Esophagus muscularis mucosa (tissue), 4 donors: ENCODE data around the gene PAFAH1B2. TPM values are rescaled to one million over a fixed set of nuclear protein-coding genes. Genes with fewer than 3 reads are reported as not detected.

Source experiments
- DNase-seq: peaks from one replicate; pipeline ENCODE4 v3.0.0-alpha.2; 2017; ENCODE audit errors: extremely low spot score
- H3K27ac ChIP-seq, 4 donors: fragments of 200-600 bp; sonication (generic); replicated peaks in 1 of 4; 1 replicate in 3 of 4; 2 replicates in 1 of 4; pipeline ENCODE4 v1.5.1; 2016 to 2019; ENCODE audit warnings: mild to moderate bottlenecking in 1 of 4
- H3K27me3 ChIP-seq, 4 donors: fragments of 200-600 bp; sonication (generic); one replicate each; pipeline versions ENCODE4 v1.5.1 to v1.6.0; 2016 to 2019
- H3K36me3 ChIP-seq, 4 donors: fragments of 200-600 bp; sonication (generic); one replicate each; pipeline ENCODE4 v1.5.1; 2016 to 2019
- H3K4me1 ChIP-seq, 4 donors: fragments of 200-600 bp; sonication (generic); one replicate each; pipeline ENCODE4 v1.5.1; 2016 to 2019
- H3K4me3 ChIP-seq, 4 donors: fragments of 200-600 bp; sonication (generic); 1 replicate in 2 of 4; 2 replicates in 2 of 4; pipeline ENCODE4 v1.5.1; 2016 to 2019; ENCODE audit warnings: mild to moderate bottlenecking in 4 of 4, moderate library complexity in 1 of 4
- H3K9me3 ChIP-seq, 4 donors: fragments of 200-600 bp; sonication (generic); 1 replicate in 3 of 4; 2 replicates in 1 of 4; pipeline ENCODE4 v1.5.1; 2016 to 2019
- EP300 ChIP-seq: sonication (generic); formaldehyde crosslinking; IDR thresholded peaks from one replicate; pipeline ENCODE4 v1.6.1; 2017; ENCODE audit warnings: antibody characterized with exemption
- POLR2A ChIP-seq: fragments of 450-650 bp; IDR thresholded peaks from one replicate; pipeline ENCODE4 v1.6.1; 2017; ENCODE audit warnings: antibody characterized with exemption, moderate library complexity, mild to moderate bottlenecking, low read depth
- POLR2AphosphoS5 ChIP-seq, 2 donors: sonication (generic); formaldehyde crosslinking; IDR thresholded peaks; one replicate each; pipeline ENCODE4 v1.6.1; 2017; ENCODE audit warnings: antibody characterized with exemption in 2 of 2
- WGBS: methylation state at CpG from one replicate; pipeline ENCODE4 v1.1.5; 2018; 5-methylcytosine and 5-hydroxymethylcytosine counted together
- intact Hi-C: fragments of 100-400 bp; cut with DNase I; formaldehyde crosslinking; loops from one replicate; pipeline ENCODE4 v1.15.1; 2023
- total RNA-seq, 4 donors: library from RNA; depleted of rRNA; stranded (reverse); fragments of >200 nt; gene quantifications; one replicate each; pipeline versions ENCODE4 v1.1.0 to v1.2.1, GENCODE V29; 2016
- TF ChIP-seq, protein P1 (sequence below), 3 experiments: fragments of 200-600 bp in 2 of 3; fragments of 450-650 bp in 1 of 3; sonication (generic) in 2 of 3; IDR thresholded peaks; one replicate each; pipeline ENCODE4 v1.5.1; 2017 to 2019; ENCODE audit warnings: antibody characterized with exemption in 3 of 3, mild to moderate bottlenecking in 2 of 3, moderate library complexity in 1 of 3

PAFAH1B2 gene
- total RNA-seq, 4 donors from 2014 or later = 40.3 to 63.0 (median 47.4) TPM

DNA sequence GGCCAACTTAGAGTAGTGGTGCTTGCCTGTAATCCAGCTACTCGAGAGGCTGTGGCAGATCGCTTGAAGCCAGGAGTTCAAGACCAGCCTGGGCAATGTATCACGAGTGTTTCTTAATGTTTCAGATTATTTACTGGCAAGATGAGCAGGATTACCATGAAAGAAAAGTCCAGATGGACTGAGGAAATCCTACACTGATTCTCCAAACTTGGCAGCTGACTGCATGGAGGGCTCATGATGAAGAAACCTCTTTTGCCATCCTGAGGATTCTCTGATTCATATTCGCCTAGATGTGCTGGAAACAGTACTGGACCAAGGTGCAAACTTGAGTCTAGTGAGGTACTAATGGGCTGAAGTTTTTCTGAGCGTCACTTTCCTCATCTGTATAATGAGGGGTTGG lies 31.7 kb downstream of the PAFAH1B2 start:
- intact Hi-C loops = no loop called here
- Histone ChIP-seq H3K9me3 (no peaks in the 10 kb centered on the region), H3K27me3 (no peaks in the 10 kb centered on the region), H3K36me3 (peaks cover 0 to 10% (median 4%) of the 10 kb centered on the region in 4 donors), H3K4me3 (no peak overlapping the region), H3K27ac (peak overlapping the region in 3 of 4 donors; percentile 9 to 54 (median 16)), H3K4me1 (peaks cover 31 to 63% (median 44%) of the 10 kb centered on the region in 4 donors)
- TF ChIP-seq POLR2AphosphoS5 (IDR thresholded peaks at IDR 0.05) = no peak
- WGBS = 79% methylated on average over 5 of the region's 5 CpGs
- DNase-seq = no peak

DNA sequence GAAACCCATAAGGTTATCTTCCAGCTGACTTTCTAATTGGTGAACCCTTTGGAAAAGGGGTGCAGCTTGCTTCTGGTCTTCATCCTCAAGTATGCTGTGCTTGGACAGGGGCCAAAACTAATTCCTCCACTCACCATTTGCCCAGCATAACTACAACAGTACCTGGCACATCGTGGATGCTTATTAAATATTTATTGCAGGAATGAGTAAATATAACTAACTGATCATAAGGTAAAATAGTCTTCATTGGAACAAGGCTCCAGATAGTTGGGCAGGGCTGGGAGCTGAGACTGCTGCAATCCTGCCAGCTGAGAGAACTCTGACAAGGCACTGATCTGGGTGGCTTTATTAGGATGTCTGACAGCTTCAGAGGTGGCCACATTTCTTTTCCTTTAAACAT lies 32.1 kb downstream of the PAFAH1B2 start:
- intact Hi-C loops = no loop called here
- 44% methylated on average over 1 of the region's 1 CpG for WGBS
- no peaks in the 10 kb centered on the region for H3K9me3 ChIP-seq
- peak overlapping the region in 3 of 4 donors; percentile 9 to 54 (median 16) for H3K27ac ChIP-seq
- peaks cover 0 to 9% (median 4%) of the 10 kb centered on the region in 4 donors for H3K36me3 ChIP-seq
- no peaks in the 10 kb centered on the region for H3K27me3 ChIP-seq
- no peak for DNase-seq
- H3K4me3 ChIP-seq = no peak overlapping the region
- TF ChIP-seq EP300 (no peak), POLR2A (no peak), POLR2AphosphoS5 (IDR thresholded peaks at IDR 0.05) (no peak)
- TF ChIP-seq, protein P1, sequence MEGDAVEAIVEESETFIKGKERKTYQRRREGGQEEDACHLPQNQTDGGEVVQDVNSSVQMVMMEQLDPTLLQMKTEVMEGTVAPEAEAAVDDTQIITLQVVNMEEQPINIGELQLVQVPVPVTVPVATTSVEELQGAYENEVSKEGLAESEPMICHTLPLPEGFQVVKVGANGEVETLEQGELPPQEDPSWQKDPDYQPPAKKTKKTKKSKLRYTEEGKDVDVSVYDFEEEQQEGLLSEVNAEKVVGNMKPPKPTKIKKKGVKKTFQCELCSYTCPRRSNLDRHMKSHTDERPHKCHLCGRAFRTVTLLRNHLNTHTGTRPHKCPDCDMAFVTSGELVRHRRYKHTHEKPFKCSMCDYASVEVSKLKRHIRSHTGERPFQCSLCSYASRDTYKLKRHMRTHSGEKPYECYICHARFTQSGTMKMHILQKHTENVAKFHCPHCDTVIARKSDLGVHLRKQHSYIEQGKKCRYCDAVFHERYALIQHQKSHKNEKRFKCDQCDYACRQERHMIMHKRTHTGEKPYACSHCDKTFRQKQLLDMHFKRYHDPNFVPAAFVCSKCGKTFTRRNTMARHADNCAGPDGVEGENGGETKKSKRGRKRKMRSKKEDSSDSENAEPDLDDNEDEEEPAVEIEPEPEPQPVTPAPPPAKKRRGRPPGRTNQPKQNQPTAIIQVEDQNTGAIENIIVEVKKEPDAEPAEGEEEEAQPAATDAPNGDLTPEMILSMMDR (IDR thresholded peaks at IDR 0.05) = no peak
- H3K4me1 ChIP-seq = peaks cover 35 to 63% (median 48%) of the 10 kb centered on the region in 4 donors

DNA sequence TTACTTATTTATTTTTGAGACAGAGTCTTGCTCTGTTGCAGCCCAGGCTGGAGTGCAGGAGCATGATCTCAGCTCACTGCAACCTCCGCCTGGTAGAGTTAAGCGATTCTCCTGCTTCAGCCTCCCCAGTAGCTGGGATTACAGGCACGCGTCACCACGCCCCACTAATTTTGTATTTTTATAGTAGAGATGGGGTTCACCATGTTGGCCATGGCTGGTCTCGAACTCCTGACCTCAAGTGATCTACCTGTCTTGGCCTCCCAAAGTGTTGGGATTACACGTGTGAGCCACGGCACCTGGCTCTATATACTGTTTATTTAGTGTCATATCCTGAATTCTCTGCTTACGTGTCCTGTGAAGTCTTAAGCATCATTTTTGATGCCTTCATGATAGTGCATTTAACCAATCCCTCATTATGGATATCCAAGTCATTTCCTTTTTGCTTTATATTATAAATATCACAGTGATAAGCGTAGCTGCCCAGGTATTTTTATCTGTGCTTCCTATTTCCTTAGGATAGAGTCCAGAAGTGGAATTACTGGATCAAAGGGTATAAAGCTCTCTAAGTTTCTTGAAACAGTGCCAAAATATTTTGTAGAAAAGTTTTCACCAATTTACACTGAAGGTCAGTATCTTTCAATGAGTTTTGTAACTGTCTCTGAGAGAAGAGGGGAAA lies 33.6 kb downstream of the PAFAH1B2 start:
- Histone ChIP-seq H3K4me3 (peak overlapping the region; percentile 72 to 92 (median 82)), H3K36me3 (peaks cover 2 to 14% (median 10%) of the 10 kb centered on the region in 4 donors), H3K4me1 (peaks cover 41 to 63% (median 49%) of the 10 kb centered on the region in 4 donors), H3K27me3 (no peaks in the 10 kb centered on the region), H3K9me3 (no peaks in the 10 kb centered on the region), H3K27ac (peak overlapping the region; percentile 93 to 96 (median 94))
- intact Hi-C loops = no loop called here
- no peak for TF ChIP-seq POLR2AphosphoS5 (IDR thresholded peaks at IDR 0.05)
- TF ChIP-seq EP300 = no peak
- no peak for TF ChIP-seq POLR2A
- TF ChIP-seq, protein P1 (IDR thresholded peaks at IDR 0.05) = no peak
- no peak for DNase-seq
- WGBS = 83% methylated on average over 10 of the region's 10 CpGs

DNA sequence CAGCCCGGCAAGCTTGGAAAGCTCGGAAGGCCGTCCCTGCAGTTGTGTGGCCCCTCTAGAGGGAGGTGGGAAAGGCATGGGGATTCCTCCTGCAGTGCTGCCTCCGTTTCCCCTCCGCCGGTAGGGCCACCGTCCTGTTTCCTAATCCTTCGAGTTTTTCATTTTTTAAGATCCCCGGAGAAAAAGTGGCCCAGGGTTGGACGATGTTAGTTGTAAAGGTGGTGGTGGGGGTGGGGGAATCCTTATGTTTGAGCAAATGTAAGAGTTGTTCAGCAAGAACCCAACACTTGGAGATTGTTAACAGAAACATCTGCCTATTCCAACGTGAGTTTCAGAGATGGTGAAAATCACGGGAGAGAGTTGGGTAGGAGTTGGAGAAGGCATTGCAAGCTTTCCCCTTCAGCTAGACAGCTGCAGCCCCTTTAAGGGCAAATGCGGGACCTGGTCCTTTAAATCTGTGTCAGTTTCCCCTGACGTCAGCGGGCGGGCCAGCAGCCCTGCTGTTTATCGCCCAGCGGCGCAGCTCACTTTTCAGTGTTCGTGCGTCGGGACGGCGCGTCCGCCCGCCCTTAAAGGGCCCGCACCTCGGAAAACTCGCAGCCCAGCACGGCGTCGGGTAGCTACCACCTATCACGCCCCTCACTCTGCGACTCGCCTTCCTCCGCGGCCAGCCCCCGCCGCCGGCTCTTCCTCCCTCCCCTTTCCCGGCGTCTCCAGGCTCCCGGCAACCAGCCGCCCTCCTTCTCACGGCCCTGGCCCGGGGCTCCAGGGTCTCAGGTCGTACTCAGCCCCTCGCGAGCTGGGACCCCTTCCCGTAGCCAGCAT lies 34.3 kb downstream of the PAFAH1B2 start, which contains the start of gene SIDT2:
Gene SIDT2 (plus strand): TSS at position 534 of the 825 bp plus-strand sequence. CDS start 521 bp downstream, outside the sequence.
- Histone ChIP-seq H3K9me3 (no peaks in the 10 kb centered on the region), H3K36me3 (peaks cover 5 to 22% (median 17%) of the 10 kb centered on the region in 4 donors), H3K4me3 (peak within 1 kb of the TSS; percentile 72 to 92 (median 82)), H3K27ac (peak within 1 kb of the TSS; percentile 93 to 96 (median 94)), H3K4me1 (peaks cover 34 to 56% (median 45%) of the 10 kb centered on the region in 4 donors), H3K27me3 (no peaks in the 10 kb centered on the region)
- no peak for TF ChIP-seq EP300
- peak; percentile 99 to 100 for TF ChIP-seq POLR2AphosphoS5 (IDR thresholded peaks at IDR 0.05)
- peak; percentile 74 for TF ChIP-seq POLR2A
- TF ChIP-seq, protein P1 (IDR thresholded peaks at IDR 0.05) = peak in 1 of 3 experiments; percentile 27
- 2% methylated on average over 14 of the region's 51 CpGs for WGBS
- intact Hi-C loops = no loop called here
- peak; percentile 97 for DNase-seq
